ENCODE data around the gene KLF11. TPM values are rescaled to one million over a fixed set of nuclear protein-coding genes. Genes with fewer than 3 reads are reported as not detected.

The KLF11 gene
- total and polyA plus RNA-seq, 9 of the 15 experiments (the other 6 are each of a cell fraction or from before 2014, with no cell fraction given), result 2.1 to 13.4 (median 6.5) TPM

DNA sequence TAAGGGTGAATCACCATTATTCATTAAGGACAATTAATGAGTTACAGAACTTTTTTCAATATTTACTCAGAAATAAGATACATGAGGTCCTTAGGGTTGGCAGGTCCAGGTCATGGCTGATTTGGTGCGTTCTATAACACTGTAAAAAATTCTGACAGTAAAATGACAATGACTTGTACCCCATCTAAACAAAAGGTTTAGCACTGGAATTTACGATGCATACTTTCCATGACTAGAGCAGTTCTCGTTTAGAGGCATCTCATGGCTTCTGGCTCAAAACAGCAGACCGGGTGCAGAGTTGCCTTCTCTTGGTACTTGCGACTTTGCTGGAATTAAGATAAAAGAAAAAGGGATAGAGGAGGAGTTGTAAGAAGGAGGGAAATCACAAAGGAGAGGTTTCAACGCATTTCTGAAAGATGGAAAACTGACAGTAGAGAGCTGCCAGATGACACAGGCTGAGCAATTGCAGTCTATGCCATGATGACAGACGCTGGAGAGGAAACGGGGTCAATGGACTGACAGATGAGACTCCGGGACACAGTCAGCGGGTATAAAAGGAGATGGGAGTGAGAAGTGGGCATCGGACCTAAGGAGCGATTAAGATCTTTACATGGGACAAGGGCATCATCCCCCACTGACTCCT, 41.0 kb downstream of the KLF11 start:
- 2% methylated on average over 10 of the region's 12 CpGs for WGBS (ENCODE audit: insufficient coverage, low coverage, missing lambda C conversion rate)
- in situ Hi-C loops (cut with MboI) (no loop called here), intact Hi-C loops (cut with micrococcal nuclease) (no loop called here)
- no TSS peak for BruUV-seq (replicated peaks)
- no peak for DNase-seq (ENCODE audit: extremely low read depth in 1 of 4, low spot score in 3 of 4)
- Histone ChIP-seq H3K4me2 (ENCODE audit: insufficient read depth, low read length) (no peak overlapping the region), H3K27ac (ENCODE audit: extremely low read depth, low read depth, low read length) (no peak overlapping the region), H2AFZ (ENCODE audit: low read depth, low read length) (no peak overlapping the region), H3K79me2 (ENCODE audit: control insufficient read depth, insufficient read depth, low read length) (no peaks in the 10 kb centered on the region), H3K9ac (ENCODE audit: insufficient read depth in 1 of 2, low read depth in 2 of 2, low read length in 2 of 2) (no peak overlapping the region), H3K36me3 (ENCODE audit: control insufficient read depth, insufficient read depth, low read length) (no peaks in the 10 kb centered on the region), H3K9me3 (replicated peaks; ENCODE audit: control insufficient read depth, insufficient read depth, low read depth, low read length) (no peaks in the 10 kb centered on the region), H3K9me1 (ENCODE audit: control insufficient read depth, insufficient read depth, low read length) (no peaks in the 10 kb centered on the region), H3K4me1 (replicated peaks in 1 of 2; ENCODE audit: control insufficient read depth in 2 of 2, insufficient read depth in 2 of 2, low read length in 2 of 2) (peaks cover 0 to 14% of the 10 kb centered on the region in 2 experiments; a peak in 2 of 5 replicates), H4K20me1 (replicated peaks; ENCODE audit: control insufficient read depth, insufficient read depth, low read length) (no peaks in the 10 kb centered on the region), H3K4me3 (no peak overlapping the region), H3K27me3 (ENCODE audit: control insufficient read depth in 2 of 2, insufficient read depth in 2 of 2, low read length in 2 of 2) (peaks cover 30 to 43% of the 10 kb centered on the region in 2 experiments)
- TF ChIP-seq GABPB2 (CRISPR knock-in tag; conservative IDR thresholded peaks at IDR 0.05) (no peak), CBX8 (IDR thresholded peaks at IDR 0.05; ENCODE audit: borderline replicate concordance, extremely low read depth, low read depth, low read length, poor library complexity, severe bottlenecking) (peak; percentile 17), EZH2 (IDR thresholded peaks at IDR 0.05; ENCODE audit: borderline replicate concordance, low read depth, low read length) (no peak), FOSL1 (tag; conservative IDR thresholded peaks at IDR 0.05) (no peak), ESRRA (IDR thresholded peaks at IDR 0.05; ENCODE audit: borderline replicate concordance, low read depth) (no peak), CXXC5 (CRISPR knock-in tag; IDR thresholded peaks at IDR 0.05) (no peak)
- TF ChIP-seq, protein P1, sequence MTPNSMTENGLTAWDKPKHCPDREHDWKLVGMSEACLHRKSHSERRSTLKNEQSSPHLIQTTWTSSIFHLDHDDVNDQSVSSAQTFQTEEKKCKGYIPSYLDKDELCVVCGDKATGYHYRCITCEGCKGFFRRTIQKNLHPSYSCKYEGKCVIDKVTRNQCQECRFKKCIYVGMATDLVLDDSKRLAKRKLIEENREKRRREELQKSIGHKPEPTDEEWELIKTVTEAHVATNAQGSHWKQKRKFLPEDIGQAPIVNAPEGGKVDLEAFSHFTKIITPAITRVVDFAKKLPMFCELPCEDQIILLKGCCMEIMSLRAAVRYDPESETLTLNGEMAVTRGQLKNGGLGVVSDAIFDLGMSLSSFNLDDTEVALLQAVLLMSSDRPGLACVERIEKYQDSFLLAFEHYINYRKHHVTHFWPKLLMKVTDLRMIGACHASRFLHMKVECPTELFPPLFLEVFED (CRISPR knock-in tag; conservative IDR thresholded peaks at IDR 0.05), result no peak
- POLR2A ChIA-PET, result interaction anchor here (0.6 to 1.4 kb wide), 5 partner anchors 10 to 671 kb away, joined by 3 to 4 read pairs (median 3); no protein-coding TSS in a partner anchor
- FAIRE-seq, result no peak
- CTCF ChIA-PET (ENCODE audit: low intra/inter-chr PET ratio), result no interaction called here
- ATAC-seq, result no peak
